Measurements from ENCODE around the gene ADAT3. TPM values are rescaled to one million over a fixed set of nuclear protein-coding genes. Genes with fewer than 3 reads are reported as not detected.
"Not testable (repeated sequence)": the region's sequence is repeated elsewhere in the genome, so short reads cannot be mapped to it uniquely, and the experiment has no call there.

The ADAT3 gene
- total RNA-seq, 6 experiments from 2014 or later = 1.8 to 5.3 (median 2.7) TPM

DNA sequence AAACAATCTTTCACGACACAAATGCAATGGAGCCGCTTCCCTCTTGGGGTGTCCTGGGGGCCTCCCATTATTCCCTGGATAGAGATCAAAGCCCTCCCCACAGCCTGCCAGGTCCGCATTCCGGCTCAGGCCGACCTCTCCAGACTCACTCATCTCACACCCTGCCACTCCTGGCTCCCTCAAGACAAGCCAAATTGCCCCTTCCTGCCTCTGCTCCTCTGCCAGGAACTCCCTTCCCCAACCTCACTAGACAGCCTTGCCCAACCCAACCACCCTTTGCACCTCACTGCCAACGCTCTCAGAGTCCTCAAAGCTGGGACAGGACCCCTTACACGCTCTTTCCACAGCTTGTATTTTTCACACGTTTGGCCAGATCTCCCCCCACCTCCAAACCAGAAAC lies 21.4 kb upstream of the ADAT3 start:
- no peak for DNase-seq
- no peaks in the 10 kb centered on the region for H3K9me3 ChIP-seq
- TF ChIP-seq, protein P1, sequence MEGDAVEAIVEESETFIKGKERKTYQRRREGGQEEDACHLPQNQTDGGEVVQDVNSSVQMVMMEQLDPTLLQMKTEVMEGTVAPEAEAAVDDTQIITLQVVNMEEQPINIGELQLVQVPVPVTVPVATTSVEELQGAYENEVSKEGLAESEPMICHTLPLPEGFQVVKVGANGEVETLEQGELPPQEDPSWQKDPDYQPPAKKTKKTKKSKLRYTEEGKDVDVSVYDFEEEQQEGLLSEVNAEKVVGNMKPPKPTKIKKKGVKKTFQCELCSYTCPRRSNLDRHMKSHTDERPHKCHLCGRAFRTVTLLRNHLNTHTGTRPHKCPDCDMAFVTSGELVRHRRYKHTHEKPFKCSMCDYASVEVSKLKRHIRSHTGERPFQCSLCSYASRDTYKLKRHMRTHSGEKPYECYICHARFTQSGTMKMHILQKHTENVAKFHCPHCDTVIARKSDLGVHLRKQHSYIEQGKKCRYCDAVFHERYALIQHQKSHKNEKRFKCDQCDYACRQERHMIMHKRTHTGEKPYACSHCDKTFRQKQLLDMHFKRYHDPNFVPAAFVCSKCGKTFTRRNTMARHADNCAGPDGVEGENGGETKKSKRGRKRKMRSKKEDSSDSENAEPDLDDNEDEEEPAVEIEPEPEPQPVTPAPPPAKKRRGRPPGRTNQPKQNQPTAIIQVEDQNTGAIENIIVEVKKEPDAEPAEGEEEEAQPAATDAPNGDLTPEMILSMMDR (IDR thresholded peaks at IDR 0.05) = no peak
- TF ChIP-seq POLR2A (IDR thresholded peaks at IDR 0.05) = no peak
- H3K27ac ChIP-seq = peak overlapping the region in 2 of 3 donors; percentile 33 to 86
- peaks cover 0 to 9% (median 2%) of the 10 kb centered on the region in 4 donors for H3K4me1 ChIP-seq
- no peak for ATAC-seq
- intact Hi-C loops (cut with DNase I) = no loop called here
- H3K27me3 ChIP-seq = no peaks in the 10 kb centered on the region
- no peaks in the 10 kb centered on the region for H3K36me3 ChIP-seq
- 37% methylated on average over 5 of the region's 8 CpGs for WGBS (ENCODE audit: insufficient coverage, low coverage, low lambda C conversion rate, missing lambda C conversion rate)
- H3K4me3 ChIP-seq = peak overlapping the region; percentile 63 to 89 (median 80)

DNA sequence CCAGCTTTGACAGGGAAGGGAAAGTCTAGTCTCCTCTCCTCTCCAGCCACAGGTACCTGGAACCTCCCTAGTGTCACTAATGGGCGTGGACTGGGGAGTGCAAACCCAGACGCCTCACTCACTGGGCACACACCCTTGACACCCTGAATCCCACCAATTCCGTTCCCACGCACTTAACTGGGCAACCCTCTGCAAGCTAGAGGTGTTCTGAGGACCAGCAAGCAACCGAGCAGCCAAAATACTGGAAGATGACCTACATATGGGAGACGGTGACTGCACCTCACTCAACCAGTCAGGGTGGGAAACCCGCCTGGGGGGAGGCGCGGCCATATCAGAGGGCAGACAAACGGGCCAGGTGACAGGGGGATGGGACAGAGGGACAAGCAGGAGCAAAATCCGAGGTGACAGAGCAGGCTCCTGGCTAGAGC lies 20.9 kb upstream of the ADAT3 start:
- H3K27me3 ChIP-seq = no peaks in the 10 kb centered on the region
- peak overlapping the region; percentile 63 to 89 (median 80) for H3K4me3 ChIP-seq
- intact Hi-C loops (cut with DNase I) = no loop called here
- H3K9me3 ChIP-seq = no peaks in the 10 kb centered on the region
- peak overlapping the region; percentile 70 to 88 (median 86) for H3K27ac ChIP-seq
- peak in 1 of 4 donors; percentile 16 for ATAC-seq
- DNase-seq = no peak
- H3K4me1 ChIP-seq = peaks cover 0 to 9% (median 2%) of the 10 kb centered on the region in 4 donors
- WGBS (ENCODE audit: insufficient coverage, low coverage, low lambda C conversion rate, missing lambda C conversion rate) = under 1% methylated on average over 11 of the region's 11 CpGs
- no peaks in the 10 kb centered on the region for H3K36me3 ChIP-seq
- TF ChIP-seq, protein P1 (IDR thresholded peaks at IDR 0.05) = no peak
- TF ChIP-seq POLR2A (IDR thresholded peaks at IDR 0.05) = no peak

DNA sequence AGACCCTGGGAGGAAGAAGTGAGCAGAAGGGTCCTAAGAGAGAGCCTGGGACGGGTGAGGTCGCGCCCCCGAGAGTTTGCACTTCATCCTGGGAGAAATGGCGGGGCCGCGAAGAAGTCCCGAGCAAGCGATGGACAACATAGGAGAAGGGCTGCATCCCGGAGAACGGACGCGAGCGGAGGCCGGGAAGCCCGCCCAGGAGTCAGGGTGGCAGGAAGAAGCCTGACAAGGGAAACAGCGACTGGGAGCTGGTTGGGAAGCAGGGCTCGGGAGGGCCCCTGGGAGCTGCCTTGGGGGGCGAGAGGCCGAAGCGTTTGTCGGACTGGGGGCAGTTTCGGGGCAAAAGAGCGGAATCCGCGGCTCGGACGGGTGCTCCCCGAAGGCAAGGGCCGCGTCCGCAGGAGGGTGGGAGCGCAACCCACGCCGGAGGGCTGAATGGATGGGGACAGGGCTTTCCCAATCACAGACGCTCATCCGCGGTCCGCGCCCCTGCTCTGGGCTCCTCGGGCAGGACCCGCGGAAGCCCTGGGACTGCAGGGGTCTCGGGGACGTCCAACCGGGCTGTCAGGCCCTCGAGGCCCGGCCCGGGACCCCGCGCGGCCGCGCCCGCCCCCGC lies 20.4 kb upstream of the ADAT3 start:
- no peaks in the 10 kb centered on the region for H3K9me3 ChIP-seq
- DNase-seq (peak in 1 of 3 donors; percentile 56), ATAC-seq (peak in 2 of 4 donors; percentile 4 to 15)
- peaks cover 0 to 9% (median 2%) of the 10 kb centered on the region in 4 donors for H3K4me1 ChIP-seq
- 0% methylated on average over 10 of the region's 56 CpGs for WGBS (ENCODE audit: insufficient coverage, low coverage, low lambda C conversion rate, missing lambda C conversion rate)
- peak overlapping the region; percentile 63 to 89 (median 80) for H3K4me3 ChIP-seq
- intact Hi-C loops (cut with DNase I) = no loop called here
- no peaks in the 10 kb centered on the region for H3K27me3 ChIP-seq
- TF ChIP-seq, protein P1 (IDR thresholded peaks at IDR 0.05) = no peak
- no peak for TF ChIP-seq POLR2A (IDR thresholded peaks at IDR 0.05)
- peak overlapping the region; percentile 70 to 88 (median 86) for H3K27ac ChIP-seq
- no peaks in the 10 kb centered on the region for H3K36me3 ChIP-seq

DNA sequence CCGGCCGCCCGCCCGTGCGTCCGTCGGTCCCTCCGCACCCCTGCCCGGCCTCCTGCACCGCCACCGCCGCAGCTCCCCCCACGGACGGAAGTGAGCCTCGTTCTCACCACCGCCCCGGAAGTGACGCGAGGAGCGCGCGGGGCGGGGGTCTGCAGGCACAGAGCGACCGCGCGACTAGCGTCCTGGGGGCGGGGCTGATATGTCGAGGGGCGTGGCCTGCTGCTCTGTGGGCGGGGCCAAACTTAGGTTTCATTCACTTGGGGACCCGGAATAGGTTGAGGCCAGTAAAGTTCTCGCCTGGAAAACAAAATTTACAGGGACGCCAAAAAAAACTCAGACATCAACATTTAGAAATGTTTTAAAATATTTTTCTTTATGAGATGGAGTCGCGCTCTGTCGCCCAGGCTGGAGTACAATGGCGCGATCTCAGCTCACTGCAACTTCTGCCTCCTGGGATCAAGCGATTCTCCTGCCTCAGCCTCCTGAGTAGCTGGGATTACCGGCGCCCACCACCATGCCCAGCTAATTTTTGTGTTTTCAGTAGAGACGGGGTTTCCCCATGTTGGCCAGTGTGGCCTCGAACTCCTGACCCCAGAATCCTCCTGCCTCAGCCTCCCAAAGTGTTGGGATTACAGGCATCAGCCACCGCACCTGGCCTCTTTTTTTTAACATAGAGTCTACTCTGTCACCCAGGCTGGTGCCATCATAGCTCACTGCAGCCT lies 19.6 kb upstream of the ADAT3 start, which contains the start of gene ABHD17A:
Gene ABHD17A, minus strand, starts transcription at position 99 of the 722 bp plus-strand sequence. CDS start 3,930 bp downstream, outside the sequence.
- H3K27me3 ChIP-seq; H3K9me3 ChIP-seq; intact Hi-C loops (cut with DNase I); H3K36me3 ChIP-seq; H3K4me1 ChIP-seq: not testable (repeated sequence)
- DNase-seq = peak; percentile 95 to 96 (median 95)
- H3K27ac ChIP-seq = peak within 1 kb of the TSS; percentile 70 to 88 (median 86)
- 21% methylated on average over 14 of the region's 46 CpGs for WGBS (ENCODE audit: insufficient coverage, low coverage, low lambda C conversion rate, missing lambda C conversion rate)
- TF ChIP-seq POLR2A (IDR thresholded peaks at IDR 0.05) = peak; percentile 71
- peak within 1 kb of the TSS; percentile 63 to 89 (median 80) for H3K4me3 ChIP-seq
- peak; percentile 94 to 97 (median 96) for ATAC-seq

DNA sequence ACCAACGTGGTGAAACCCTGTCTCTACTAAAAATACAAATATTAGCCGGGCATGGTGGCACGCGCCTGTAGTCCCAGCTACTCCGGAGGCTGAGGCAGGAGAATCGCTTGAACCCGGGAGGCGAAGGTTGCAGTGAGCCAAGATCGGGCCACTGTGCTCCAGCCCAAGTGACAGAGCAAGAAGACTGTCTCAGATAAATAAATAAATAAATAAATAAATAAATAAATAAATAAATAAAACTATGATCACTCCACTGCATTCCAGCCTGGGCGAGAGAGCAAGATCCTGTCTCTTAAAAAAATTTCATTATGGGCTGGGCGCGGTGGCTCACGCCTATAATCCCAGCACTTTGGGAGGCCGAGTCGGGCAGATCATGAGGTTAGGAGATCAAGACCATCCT lies 18.8 kb upstream of the ADAT3 start:
- H3K36me3 ChIP-seq; H3K9me3 ChIP-seq; DNase-seq; H3K4me1 ChIP-seq; H3K27ac ChIP-seq; intact Hi-C loops (cut with DNase I); H3K27me3 ChIP-seq; ATAC-seq; H3K4me3 ChIP-seq: not testable (repeated sequence)
- 95% methylated on average over 11 of the region's 15 CpGs for WGBS (ENCODE audit: insufficient coverage, low coverage, low lambda C conversion rate, missing lambda C conversion rate)
